DOHH2 (cell line): ENCODE results near the gene SKAP2.

ENCODE experiments used
- CTCF ChIP-seq: fragments of 200-600 bp; sonication (generic); IDR thresholded peaks from one replicate; pipeline ENCODE4 v1.5.1; 2014; ENCODE audit warnings: antibody characterized with exemption, mild to moderate bottlenecking, low read depth, low read length; ENCODE audit not compliant: poor library complexity, severe bottlenecking
- EZH2phosphoT487 ChIP-seq: fragments of 200-600 bp; sonication (generic); IDR thresholded peaks from 2 replicates; pipeline ENCODE4 v1.6.1; 2017; ENCODE audit warnings: borderline replicate concordance, mild to moderate bottlenecking, antibody characterized with exemption, low read length, moderate library complexity, mixed read lengths

DNA sequence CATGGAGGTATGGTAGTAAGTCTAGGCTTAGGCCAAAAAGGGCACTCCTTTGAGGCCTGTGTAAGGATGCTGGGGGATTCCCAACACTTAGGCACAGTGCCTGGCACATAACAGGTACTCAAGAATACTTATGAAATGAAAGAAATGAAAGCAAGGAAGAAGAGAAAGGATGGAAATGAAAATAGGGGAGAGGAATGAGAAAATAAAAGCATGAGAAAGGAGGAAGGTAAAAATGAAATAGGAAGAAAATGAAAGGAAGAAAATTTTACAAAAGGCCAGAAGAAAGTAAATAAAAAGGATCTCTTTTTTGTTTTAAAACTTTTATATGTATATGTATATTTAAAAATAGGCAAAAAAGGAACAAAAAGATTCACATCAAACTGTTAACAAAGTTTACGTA is 146.3 kb downstream of the SKAP2 start:
- TF ChIP-seq CTCF (no peak), EZH2phosphoT487 (no peak)
